Vagina (tissue), 2 donors: ENCODE measurements around the gene CHL1.

ENCODE experiments used
- POLR2A ChIP-seq, 2 donors: fragments of 450-650 bp; IDR thresholded peaks; one replicate each; pipeline ENCODE4 v1.6.1; 2017; ENCODE audit warnings: antibody characterized with exemption in 2 of 2, mild to moderate bottlenecking in 2 of 2, moderate library complexity in 2 of 2
- TF ChIP-seq, protein P1 (sequence below), 3 experiments: fragments of 450-650 bp in 2 of 3; fragments of 200-600 bp in 1 of 3; sonication (generic) in 1 of 3; IDR thresholded peaks; one replicate each; pipeline ENCODE4 v1.5.1; 2017 to 2019; ENCODE audit warnings: antibody characterized with exemption in 3 of 3, mild to moderate bottlenecking in 2 of 3, moderate library complexity in 2 of 3

DNA sequence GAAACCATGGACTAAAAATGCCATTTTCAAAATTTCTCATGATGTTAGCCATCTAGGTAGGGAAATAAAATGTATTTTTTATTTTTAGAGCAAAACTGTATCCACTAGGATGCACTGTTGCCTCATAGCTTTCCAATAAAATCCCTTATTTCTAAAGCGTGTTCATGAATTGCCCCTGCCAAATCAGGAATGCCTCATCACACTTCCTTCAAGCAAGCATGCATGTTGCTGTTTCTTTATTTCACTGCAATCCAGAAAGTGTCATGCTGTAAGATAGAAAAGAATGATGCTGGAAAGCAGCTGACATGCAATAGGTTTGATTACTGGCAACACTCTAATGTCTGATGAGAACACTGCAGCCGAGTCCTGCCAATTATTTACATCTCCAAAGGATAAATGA lies 239.5 kb downstream of the CHL1 start:
- TF ChIP-seq, protein P1, sequence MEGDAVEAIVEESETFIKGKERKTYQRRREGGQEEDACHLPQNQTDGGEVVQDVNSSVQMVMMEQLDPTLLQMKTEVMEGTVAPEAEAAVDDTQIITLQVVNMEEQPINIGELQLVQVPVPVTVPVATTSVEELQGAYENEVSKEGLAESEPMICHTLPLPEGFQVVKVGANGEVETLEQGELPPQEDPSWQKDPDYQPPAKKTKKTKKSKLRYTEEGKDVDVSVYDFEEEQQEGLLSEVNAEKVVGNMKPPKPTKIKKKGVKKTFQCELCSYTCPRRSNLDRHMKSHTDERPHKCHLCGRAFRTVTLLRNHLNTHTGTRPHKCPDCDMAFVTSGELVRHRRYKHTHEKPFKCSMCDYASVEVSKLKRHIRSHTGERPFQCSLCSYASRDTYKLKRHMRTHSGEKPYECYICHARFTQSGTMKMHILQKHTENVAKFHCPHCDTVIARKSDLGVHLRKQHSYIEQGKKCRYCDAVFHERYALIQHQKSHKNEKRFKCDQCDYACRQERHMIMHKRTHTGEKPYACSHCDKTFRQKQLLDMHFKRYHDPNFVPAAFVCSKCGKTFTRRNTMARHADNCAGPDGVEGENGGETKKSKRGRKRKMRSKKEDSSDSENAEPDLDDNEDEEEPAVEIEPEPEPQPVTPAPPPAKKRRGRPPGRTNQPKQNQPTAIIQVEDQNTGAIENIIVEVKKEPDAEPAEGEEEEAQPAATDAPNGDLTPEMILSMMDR (IDR thresholded peaks at IDR 0.05), result no peak
- TF ChIP-seq POLR2A (IDR thresholded peaks at IDR 0.05), result no peak
